MM.1S (cell line): Measurements from ENCODE around the gene GAST.

ENCODE experiments used
- DNase-seq: peaks from one replicate; pipeline ENCODE4 v3.0.0-alpha.2; 2015
- H2AFZ ChIP-seq: fragments of 300-600 bp; sonication (generic); 2 replicates; pipeline ENCODE4 v1.6.0; 2016; ENCODE audit warnings: antibody characterized with exemption, low read length
- H3F3A ChIP-seq: fragments of 300-600 bp; sonication (generic); 2 replicates; pipeline ENCODE4 v1.6.1; 2016; ENCODE audit warnings: mild to moderate bottlenecking, antibody characterized with exemption, low read length, moderate library complexity, mixed read lengths; ENCODE audit not compliant: insufficient read depth
- H3K27ac ChIP-seq: fragments of 300-600 bp; sonication (generic); 2 replicates; pipeline ENCODE4 v1.5.1; 2016; ENCODE audit warnings: mild to moderate bottlenecking, low read length
- H3K27me3 ChIP-seq: fragments of 300-600 bp; sonication (generic); replicated peaks from 2 replicates; pipeline ENCODE4 v1.6.0; 2016; ENCODE audit warnings: low read length; ENCODE audit not compliant: insufficient read depth
- H3K36me3 ChIP-seq: fragments of 300-600 bp; sonication (generic); replicated peaks from 2 replicates; pipeline ENCODE4 v1.6.1; 2016; ENCODE audit warnings: mild to moderate bottlenecking, low read length, mixed read lengths; ENCODE audit not compliant: insufficient read depth
- H3K4me1 ChIP-seq: fragments of 300-600 bp; sonication (generic); 2 replicates; pipeline ENCODE4 v1.6.1; 2016; ENCODE audit warnings: low read length, mixed read lengths
- H3K4me2 ChIP-seq: fragments of 300-600 bp; sonication (generic); 2 replicates; pipeline ENCODE4 v1.6.0; 2016; ENCODE audit warnings: low read depth, low read length
- H3K4me3 ChIP-seq: fragments of 300-600 bp; sonication (generic); 2 replicates; pipeline ENCODE4 v1.5.1; 2016; ENCODE audit warnings: low read length, mixed read lengths
- H3K79me2 ChIP-seq: fragments of 300-600 bp; sonication (generic); 2 replicates; pipeline ENCODE4 v1.6.1; 2016; ENCODE audit warnings: mixed run types, low read length, mixed read lengths
- H3K9ac ChIP-seq: fragments of 300-600 bp; sonication (generic); 2 replicates; pipeline ENCODE4 v1.6.1; 2016; ENCODE audit warnings: low read length, mixed read lengths
- H3K9me2 ChIP-seq: fragments of 300-600 bp; sonication (generic); replicated peaks from 2 replicates; pipeline ENCODE4 v1.6.1; 2016; ENCODE audit warnings: mild to moderate bottlenecking, low read length, mixed read lengths; ENCODE audit not compliant: insufficient read depth
- H3K9me3 ChIP-seq: fragments of 300-600 bp; sonication (generic); replicated peaks from 2 replicates; pipeline ENCODE4 v1.6.1; 2016; ENCODE audit warnings: mild to moderate bottlenecking, low read length, mixed read lengths; ENCODE audit not compliant: insufficient read depth
- H4K20me1 ChIP-seq: fragments of 300-600 bp; sonication (generic); 2 replicates; pipeline ENCODE4 v1.6.1; 2016; ENCODE audit warnings: mild to moderate bottlenecking, low read length, moderate library complexity, mixed read lengths; ENCODE audit not compliant: insufficient read depth
- CTCF ChIP-seq: fragments of 300-600 bp; sonication (generic); IDR thresholded peaks from 2 replicates; pipeline ENCODE4 v1.5.1; 2016; ENCODE audit warnings: antibody characterized with exemption, low read length, mixed read lengths
- EZH2 ChIP-seq: fragments of 300-600 bp; sonication (generic); optimal IDR thresholded peaks from 2 replicates; pipeline ENCODE3; 2017; ENCODE audit warnings: low read depth, mild to moderate bottlenecking, antibody characterized with exemption, low read length, mixed read lengths
- EZH2phosphoT487 ChIP-seq: fragments of 300-600 bp; sonication (generic); IDR thresholded peaks from 2 replicates; pipeline ENCODE4 v1.6.1; 2018; ENCODE audit warnings: antibody characterized with exemption, low read length

The GAST gene

GRCh38 chr17:41754066-41754465 lies 41.9 kb downstream of the GAST start:
- TF ChIP-seq EZH2phosphoT487: no peak
- no peak for TF ChIP-seq CTCF
- no peak for TF ChIP-seq EZH2
- Histone ChIP-seq H3K79me2 (no peaks in the 10 kb centered on the region), H4K20me1 (no peaks in the 10 kb centered on the region), H3K27ac (no peak overlapping the region), H3K4me1 (peaks cover 18% of the 10 kb centered on the region), H3K9ac (no peak overlapping the region), H3K4me3 (no peak overlapping the region), H3F3A (peaks cover 6% of the 10 kb centered on the region; the same call in 1 of the 2 replicates), H3K36me3 (no peaks in the 10 kb centered on the region), H2AFZ (no peak overlapping the region), H3K27me3 (no peaks in the 10 kb centered on the region), H3K9me3 (no peaks in the 10 kb centered on the region), H3K4me2 (no peak overlapping the region), H3K9me2 (no peaks in the 10 kb centered on the region)
- DNase-seq: no peak

- no peak overlapping the region for H3K4me2 ChIP-seq
- no peak for DNase-seq
- no peak overlapping the region for H3K27ac ChIP-seq
- no peak overlapping the region for H3K9ac ChIP-seq
- TF ChIP-seq CTCF: no peak
- no peak for TF ChIP-seq EZH2phosphoT487
- no peak for TF ChIP-seq EZH2
- no peak overlapping the region for H3K4me3 ChIP-seq
- H4K20me1 ChIP-seq: no peaks in the 10 kb centered on the region
- H3K79me2 ChIP-seq: no peaks in the 10 kb centered on the region
- H3K9me3 ChIP-seq: no peaks in the 10 kb centered on the region
- no peaks in the 10 kb centered on the region for H3K36me3 ChIP-seq
- no peaks in the 10 kb centered on the region for H3K9me2 ChIP-seq
- H2AFZ ChIP-seq: no peak overlapping the region
- no peaks in the 10 kb centered on the region for H3K27me3 ChIP-seq
- peaks cover 6% of the 10 kb centered on the region; the same call in 1 of the 2 replicates for H3F3A ChIP-seq
- peaks cover 18% of the 10 kb centered on the region for H3K4me1 ChIP-seq
These were observed 46.5 kb downstream of the GAST start for GRCh38 chr17:41758601-41759000.

- Histone ChIP-seq H4K20me1 (no peaks in the 10 kb centered on the region), H3K36me3 (no peaks in the 10 kb centered on the region)
These were observed 48.7 kb downstream of the GAST start for GRCh38 chr17:41760878-41761277.

More at GRCh38 chr17:41760878-41761277, 48.7 kb downstream of the GAST start:
- Histone ChIP-seq H3K9me2 (no peaks in the 10 kb centered on the region), H3K27me3 (no peaks in the 10 kb centered on the region), H3K79me2 (no peaks in the 10 kb centered on the region), H3K27ac (no peak overlapping the region), H2AFZ (no peak overlapping the region), H3K9me3 (no peaks in the 10 kb centered on the region), H3K4me1 (peaks cover 15% of the 10 kb centered on the region), H3K9ac (no peak overlapping the region), H3F3A (peaks cover 6% of the 10 kb centered on the region; the same call in 1 of the 2 replicates), H3K4me2 (no peak overlapping the region), H3K4me3 (no peak overlapping the region)
- no peak for TF ChIP-seq EZH2phosphoT487
- TF ChIP-seq CTCF: no peak
- TF ChIP-seq EZH2: no peak
- DNase-seq: no peak
